Stimulated activated CD4-positive, alpha-beta T cell treated with anti-CD3 and anti-CD28 coated beads, Interleukin-1b, Interleukin-23, amount 100 ng/mL, for 24 hours (primary cell): ENCODE results near the gene CELF2.
A peak's percentile ranks its signal among the peaks of the same experiment; 100 is the strongest.
"Not testable (repeated sequence)": the region's sequence is repeated elsewhere in the genome, so short reads cannot be mapped to it uniquely, and the experiment has no call there.

ENCODE experiments used
- DNase-seq, 4 experiments: peaks; one replicate each; pipeline ENCODE4 v3.0.0-alpha.2; 2020; ENCODE audit warnings: low read depth in 4 of 4, low spot score in 1 of 4

CELF2 gene

DNA sequence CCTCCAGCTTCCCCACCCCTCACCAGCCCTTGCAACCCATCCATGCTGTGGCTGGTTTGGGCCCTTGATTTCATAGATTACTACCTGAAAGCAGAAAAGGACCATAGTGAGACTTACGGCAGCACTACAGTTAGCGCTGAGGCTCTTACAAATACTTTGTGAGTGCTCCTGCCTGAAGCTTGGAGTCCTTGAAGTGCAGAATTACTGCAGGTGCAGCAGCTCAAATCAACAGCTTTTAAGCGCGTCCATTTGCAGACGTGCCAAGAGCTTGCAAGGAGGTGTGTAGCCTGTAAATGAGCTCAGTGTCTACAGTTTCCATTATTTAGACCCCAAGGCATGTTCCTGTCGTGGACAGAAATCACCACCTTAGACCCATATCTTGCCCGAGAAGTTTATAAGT lies 103.0 kb downstream of the CELF2 start:
- DNase-seq = no peak

DNA sequence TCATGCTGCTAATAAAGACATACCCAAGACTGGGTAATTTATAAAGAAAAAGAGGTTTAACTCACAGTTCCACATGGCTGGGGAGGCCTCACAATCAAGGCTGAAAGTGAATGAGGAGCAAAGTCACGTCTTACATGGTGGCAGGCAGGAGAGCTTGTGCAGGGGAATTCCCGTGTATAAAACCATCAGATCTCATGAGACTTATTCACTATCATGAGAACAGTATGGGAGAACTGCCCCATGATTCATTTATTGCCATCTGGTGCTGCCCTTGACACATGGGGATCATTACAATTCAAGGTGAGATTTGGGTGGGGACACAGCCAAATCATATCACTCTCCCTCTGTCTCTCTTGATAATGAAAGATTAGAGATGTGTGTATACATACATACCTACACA lies 106.2 kb downstream of the CELF2 start:
- DNase-seq = not testable (repeated sequence)

DNA sequence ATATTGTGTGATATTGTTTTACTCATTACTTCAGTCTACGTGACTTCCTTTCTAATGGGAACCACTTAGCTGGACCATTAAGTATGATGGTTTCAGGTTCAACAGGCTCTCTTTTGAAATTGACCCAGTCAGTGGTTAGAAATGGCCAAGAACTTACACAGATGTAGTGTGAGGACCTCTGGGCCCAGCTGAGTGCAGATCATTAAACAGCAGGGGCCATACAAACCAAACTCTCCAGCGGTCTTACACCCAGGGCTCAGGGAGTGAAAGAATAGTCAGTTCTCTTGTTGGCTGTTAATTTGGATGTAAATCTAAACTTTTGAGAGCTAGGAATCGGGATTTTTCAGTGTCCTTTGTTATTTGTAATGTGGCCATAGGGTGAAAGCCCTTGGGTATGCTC lies 107.3 kb downstream of the CELF2 start:
- no peak for DNase-seq

DNA sequence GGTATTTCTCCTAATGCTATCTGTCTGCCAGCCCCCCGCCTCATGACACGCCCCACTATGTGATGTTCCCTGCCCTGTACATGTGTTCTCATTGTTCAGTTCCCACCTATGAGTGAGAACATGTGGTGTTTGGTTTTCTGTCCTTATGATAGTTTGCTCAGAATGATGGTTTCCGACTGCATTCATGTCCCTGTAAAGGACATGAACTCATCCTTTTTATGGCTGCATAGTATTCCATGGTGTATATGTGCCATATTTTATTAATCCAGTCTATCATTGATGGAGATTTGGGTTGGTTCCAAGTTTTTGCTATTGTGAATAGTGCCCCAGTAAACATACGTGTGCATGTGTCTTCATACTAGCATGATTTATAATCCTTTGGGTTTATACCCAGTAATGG lies 109.3 kb downstream of the CELF2 start:
- DNase-seq = not testable (repeated sequence)

DNA sequence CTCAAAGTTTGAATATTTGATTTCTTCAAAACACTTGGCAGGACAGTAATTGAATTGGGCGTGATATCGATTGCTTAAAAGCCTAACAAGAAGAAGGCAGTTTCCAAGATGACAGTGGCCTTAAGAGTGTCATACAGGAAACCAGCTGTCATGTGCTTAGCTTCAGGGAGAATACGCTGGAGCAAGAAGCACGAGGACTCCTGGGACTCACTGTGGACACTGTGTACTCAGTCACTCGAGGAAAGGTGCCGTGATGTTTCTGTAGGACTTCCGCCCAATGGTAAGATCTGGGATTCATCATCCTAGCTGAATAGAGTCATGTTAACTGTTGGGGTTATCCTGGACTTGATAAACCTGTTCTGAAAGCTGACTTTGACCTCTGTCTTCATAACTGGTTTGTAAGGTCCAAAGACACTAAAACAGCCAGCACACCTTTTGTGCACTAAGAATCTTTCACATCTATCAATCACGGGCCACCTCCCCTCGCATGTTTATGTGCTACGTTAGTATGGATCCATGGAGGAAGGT lies 113.5 kb downstream of the CELF2 start:
- no peak for DNase-seq

DNA sequence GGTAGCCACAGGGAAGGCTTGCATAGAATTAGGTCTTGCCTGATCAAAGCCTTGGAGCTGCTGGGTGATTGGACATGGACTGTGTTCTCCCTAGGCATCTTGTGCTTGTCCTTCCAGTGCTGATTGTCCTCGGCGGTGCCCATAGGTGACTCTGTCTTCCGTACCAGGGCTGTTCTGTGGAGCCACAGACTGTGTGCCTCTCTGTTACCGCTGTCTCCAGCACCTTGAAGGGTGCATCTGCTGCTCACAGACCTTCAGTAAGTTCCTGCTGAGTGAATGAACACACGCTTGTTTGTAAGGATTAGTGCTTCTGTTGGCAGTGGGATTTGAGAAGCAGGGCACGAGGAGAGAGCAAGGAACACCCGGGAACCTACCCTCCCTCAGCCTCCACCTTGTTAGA lies 116.7 kb downstream of the CELF2 start:
- DNase-seq = no peak

DNA sequence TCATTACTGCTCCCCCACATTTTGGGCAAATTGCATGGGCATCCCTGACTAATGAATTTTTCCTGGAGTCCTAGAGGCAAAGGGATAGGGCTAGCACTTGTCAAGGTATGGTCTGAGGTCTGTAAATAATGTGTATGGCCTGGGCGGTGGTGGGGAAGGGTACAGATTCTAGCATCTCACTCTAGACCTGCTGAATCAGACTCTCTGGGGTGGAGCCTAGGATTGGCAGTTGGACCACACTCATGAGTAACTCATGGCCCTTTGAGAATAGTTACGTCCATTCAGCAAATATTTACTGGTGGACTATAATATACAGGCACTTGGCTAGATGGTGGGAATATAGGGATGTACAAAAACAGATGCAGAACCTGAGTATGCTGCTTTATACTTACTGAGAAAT lies 118.0 kb downstream of the CELF2 start:
- no peak for DNase-seq

DNA sequence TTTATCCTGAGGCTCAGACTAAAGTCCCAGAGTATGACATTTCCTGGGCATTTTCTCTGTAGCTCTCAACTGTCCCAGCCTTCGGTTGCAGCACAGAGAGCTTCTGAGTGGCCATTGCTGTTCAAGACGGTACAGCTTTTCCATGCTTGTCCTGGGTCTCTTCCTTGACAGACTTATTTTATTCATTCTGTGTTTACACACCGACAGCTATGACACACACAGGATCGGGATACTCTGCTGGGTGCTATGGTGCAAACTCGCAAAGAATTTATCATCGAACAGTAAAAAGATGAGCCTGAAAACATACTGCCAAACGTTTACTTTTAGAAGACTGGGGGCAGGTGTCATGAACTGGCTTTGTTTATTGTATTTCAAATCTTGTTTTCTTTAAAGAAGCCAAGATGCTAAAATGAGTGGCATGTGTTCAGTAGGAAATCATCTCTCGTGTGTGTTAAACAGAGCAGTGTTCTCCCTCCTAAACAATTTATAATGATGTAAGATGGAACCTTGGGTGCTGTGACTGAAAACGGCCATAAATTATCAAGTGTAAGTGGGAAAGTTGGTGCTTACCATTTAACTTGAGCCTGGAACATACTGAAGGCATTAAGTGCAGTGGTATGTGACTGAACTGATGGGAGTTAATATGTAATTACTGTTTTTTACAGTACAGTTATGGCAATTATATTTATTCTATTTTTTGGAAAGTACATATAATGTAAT lies 120.8 kb downstream of the CELF2 start:
- no peak for DNase-seq

DNA sequence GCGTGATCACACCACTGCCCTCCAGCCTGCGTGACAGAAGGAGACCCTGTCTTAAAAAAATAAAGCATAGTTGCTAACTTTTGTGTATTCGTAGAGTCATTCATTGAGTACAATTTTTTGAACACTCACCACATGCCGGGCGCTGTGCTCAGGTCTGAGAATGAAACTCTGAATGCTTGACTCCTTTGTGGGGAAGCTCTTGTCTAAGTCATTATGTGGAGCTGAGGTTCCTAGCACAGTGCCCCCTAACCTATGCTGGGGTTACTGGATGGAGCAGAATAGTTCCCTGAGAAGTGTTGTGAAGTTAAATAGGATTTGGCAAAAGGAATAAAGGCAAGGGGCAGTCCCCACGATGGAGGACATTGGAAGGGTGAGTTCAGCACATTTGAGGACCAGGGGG lies 123.3 kb downstream of the CELF2 start:
- DNase-seq = no peak

DNA sequence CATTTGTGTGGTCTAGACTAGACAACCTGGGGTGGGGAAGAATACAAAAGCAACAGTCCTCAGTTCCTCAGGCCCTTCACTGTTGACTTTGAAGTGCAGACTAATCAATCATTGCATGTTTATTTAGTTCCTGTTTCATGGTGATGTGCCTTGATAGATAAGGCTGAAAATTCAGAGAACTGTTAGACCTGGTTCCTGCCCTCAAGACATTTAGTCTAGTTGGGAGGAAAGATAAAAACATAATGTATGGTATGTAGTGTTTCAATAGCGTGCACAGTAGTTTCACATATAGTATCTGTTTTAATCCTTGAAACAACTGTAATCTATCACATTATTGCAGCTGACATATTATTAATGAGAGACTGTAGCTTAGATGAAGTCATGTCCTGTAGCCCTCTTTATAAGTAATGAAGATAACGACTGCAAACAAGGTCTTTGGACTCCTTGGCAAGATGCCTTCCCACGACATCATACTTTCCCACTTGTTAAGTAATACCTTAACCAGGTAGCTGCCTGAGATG lies 124.0 kb downstream of the CELF2 start:
- no peak for DNase-seq

DNA sequence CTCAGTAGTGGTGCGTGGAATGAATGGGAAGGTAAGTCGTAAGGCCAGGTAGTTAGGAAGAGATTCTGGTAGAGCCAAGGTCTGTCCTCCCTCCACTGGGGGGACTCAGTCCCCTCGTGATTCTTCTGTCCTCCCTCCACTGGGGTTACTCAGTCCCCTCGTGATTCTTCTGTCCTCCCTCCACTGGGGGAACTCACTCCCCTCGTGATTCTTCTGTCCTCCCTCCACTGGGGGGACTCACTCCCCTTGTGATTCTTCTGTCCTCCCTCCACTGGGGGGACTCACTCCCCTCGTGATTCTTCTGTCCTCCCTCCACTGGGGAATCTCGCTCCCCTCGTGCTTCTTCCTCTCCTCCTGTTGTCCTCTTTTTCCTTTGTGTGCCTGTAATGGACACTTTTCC lies 125.1 kb downstream of the CELF2 start:
- no peak for DNase-seq

DNA sequence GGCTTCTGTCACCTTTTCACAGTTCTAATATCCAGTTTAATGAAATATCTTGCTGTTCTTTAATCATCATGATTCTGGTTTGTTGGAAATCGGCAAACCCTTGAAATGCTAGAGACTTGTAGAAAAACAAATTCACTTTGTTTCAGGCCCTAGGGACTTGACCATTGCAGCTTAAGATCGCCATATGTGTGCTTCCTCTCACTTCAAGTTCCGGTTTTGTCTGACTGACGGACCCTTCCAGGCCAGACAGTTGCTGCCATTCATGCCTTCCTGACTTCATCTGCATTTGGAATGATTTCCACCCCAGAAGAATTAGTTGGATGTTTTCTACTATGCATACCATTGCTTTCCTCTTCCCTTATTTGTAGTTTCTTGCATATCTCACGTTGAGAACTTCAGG lies 125.6 kb downstream of the CELF2 start:
- DNase-seq = no peak

DNA sequence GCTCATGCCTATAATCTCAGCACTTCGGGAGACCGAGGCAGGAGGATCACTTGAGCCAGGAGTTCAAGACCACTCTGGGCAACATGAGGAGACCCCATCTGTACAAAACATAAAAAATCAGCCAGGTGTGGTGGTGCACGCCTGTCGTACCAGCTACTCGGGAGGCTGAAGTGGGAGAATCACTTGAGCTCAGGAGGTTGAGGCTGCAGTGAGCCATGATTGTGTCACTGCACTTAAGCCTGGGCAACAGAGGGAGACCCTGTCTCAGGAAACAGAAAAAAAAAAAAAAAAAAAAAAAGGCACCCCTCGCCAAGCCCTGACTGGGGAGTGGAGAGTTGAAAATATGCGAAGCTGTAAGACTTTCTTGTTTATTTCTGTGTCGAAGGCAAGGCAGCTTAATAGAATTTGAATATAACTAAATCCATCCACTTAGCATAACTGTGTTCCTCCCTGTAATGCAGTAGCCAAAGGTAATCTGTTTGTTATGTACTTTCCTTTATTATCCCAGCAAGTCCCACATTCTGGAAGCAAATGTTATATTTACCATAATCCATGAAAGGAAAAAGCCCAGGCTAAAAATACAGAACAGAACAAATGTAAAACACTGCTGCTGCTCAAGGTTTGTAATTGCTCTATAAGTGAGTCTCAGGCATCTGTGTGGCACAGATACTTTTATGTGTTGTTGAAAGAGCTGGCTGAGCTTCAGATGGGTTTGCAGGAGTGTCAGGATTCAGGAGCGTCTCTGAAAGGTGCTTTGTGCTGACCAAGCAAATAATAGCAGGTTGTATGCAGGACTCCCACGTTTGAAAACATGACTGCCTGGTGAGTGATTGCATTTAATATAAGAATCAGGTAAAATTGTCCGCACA lies 127.2 kb downstream of the CELF2 start:
- no peak for DNase-seq

DNA sequence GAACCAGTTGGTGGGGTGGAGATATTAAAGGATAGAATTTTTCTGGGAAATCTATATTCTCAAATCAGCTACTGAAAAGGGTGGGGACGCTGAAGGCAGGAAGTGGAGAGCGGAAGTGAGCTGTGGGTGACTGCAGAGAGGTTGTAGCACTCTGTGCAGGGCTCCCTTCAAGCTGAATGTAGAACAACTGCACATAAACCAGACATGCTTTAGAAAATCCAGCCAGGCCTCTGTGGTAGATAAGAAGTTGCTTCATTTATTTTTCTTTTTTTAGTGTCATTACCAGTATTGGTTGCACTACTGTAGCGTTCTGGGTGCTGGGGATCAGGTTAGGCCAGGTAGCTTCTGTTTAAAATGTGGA lies 127.8 kb downstream of the CELF2 start:
- DNase-seq = peak in 2 of 4 experiments; percentile 41 to 45

DNA sequence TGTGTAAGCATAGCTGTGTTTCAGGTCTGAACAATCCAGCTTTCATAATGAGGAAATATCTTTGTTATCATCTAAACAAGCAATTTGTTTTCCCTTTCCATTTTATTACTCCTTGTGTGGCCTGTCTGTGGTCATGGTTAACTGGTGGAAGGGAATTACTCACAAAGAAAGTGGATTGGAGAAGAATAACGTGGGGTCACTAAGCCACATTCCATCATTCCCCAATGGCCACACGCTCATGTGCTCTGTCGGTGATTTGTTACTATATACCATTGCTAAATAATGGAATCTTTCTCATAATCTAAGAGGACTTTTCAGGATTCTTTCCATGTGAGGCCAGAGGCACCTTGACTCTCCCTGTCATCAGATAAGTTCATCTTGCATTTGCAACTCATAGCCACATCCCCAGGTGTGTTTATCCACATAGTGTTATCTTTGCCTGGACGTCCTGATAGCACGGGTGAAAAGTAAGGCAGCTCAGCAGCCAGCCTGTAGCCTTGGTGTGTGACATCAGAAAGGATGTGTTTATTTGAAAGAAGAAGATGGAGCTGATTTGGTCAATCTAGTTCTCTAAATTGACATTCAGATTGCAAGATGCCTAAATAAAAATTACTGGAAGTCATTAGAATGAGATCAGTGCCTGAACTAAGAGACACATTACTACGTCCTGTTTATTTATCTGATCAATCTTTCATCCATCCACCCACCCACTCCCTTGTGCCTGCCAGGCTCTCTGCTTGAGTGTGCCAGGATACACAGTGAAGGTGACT lies 128.9 kb downstream of the CELF2 start:
- no peak for DNase-seq

DNA sequence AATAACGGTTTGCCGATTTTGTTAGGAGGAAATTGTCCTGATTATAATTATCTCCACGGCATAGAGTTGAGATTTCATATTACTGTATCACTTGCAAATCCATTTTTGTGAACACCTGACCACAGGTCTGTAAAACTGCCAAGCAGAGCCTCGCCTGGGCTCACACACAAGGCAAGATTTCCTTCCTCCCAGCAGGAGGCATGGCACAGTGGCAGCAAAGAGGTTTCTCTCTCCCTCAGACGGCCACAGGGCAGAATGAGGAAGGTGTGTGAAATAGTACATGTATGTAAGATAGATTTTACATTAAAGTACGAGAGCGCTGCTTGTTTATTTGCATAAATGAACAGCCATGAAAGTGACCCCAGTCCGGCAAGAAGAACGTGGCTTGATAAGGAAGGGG lies 130.1 kb downstream of the CELF2 start:
- DNase-seq = no peak

DNA sequence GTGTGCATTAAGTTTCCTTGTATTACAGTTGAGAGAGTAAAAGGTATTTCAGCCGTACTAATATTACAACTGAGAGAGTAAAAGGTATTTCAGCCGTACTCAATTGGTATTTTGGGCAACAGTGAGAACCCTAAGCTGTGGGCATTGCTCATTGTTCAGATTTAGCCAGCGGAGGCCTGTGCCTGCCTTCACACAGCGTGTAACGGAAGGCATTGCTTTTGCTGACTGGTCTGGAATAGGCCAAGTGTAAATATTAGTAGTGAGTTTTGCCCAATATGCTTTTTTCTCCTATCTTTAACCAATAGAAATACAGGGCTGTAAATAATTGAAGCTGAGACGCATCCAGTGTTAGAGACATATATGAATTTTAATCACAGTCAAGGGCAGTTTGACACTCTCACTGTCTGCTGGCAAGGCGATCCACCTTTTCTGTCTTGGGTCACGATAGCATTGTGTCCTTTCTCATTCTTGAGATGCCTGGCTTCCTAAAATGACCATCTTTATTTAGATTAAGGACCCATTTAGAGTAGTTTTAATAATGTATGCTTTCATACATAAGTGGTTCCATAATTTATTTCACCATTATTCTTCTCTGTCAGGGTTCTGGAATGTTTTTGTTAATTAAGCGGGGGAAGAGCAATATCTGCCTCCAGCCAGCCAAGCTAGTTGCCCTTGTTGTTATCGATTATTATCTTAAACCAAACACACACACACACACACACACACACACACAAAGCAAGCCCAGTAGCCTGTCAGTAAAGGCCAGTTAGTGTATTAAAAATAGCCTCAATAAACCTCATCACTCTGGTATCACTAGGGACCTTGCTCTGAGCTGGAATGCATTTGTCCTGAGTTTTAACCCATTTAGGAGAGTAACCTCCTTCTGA lies 130.7 kb downstream of the CELF2 start:
- DNase-seq = no peak

DNA sequence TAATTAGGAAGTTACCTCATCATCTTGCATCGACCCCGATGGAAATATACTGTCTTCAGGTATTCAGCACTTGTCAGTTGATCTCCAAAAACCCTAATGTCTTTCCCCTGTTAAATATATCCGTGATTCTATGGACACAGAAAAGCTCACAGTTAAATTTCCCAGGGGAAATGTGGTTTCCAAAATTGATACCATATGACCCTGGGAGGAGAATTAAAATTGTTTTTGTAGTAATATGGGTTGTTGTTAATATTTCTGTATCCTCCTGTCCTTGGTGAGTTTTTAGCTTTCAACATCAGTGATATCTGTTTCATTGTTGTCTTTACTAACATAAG lies 132.1 kb downstream of the CELF2 start:
- DNase-seq = no peak

DNA sequence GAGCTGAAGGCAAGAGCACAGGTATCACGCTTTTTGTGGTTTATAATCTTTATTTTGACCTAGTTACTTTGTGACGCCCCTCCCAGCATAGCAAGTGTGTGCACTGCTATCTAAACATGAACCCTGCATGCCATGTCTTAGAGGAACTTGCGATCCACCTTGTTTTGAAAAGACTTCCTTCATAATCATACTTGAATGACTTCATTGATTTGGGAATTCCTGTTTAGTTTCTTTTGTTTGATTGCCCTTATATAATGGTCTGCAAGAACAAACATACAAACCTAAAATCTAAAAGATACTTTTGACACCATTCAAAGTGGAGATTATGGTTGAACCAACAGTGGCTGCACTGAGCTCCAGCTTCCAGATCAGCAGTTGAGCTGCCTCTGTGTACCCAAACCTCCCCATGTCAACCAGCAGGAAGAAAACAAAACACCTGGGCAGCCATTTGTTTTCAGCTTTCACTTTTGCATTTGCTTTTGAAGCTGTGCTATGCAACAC lies 132.6 kb downstream of the CELF2 start:
- DNase-seq = no peak

DNA sequence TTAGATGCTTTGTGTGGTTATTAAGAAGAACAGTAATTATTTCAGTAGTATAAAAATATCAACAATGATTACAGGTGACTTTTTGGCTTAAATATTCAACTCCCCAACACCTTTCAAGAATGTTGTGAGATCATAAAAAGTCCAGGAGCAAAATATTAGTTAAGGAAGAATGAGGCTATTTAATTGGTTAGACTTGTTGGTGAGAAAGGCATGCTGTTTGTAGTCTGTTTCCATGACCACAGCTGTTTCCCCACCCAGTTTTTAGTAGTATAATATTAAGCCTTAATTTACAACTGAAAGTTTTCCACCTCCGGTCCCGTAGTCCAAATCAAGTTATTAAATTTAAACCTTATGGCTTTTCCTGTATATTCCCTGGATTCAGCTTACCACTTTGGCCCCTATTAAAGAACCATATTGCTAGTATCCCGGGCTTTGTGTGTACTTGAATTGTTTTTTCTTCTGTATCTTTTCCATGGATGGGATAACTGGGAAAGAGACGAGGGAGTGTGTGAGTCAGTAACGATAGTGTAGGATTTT lies 133.3 kb downstream of the CELF2 start:
- no peak for DNase-seq
